RPMI7951 (cell line): ENCODE data around the gene KCND2. TPM values are rescaled to one million over a fixed set of nuclear protein-coding genes. Genes with fewer than 3 reads are reported as not detected.

Source experiments
- DNase-seq: peaks from one replicate; pipeline ENCODE4 v3.0.0-alpha.2; 2012; ENCODE audit warnings: low read depth
- total RNA-seq: library from RNA; depleted of rRNA; stranded (reverse); fragments of >200 nt; shearing (Covaris generic); gene quantifications from 2 replicates; pipeline ENCODE4 v1.2.3, GENCODE V29; 2014

KCND2 gene
- total RNA-seq, 1 experiment from 2014 or later, result not detected

GRCh38 chr7:120311028-120311788, 38.2 kb downstream of the KCND2 start:
- DNase-seq, result no peak

- DNase-seq, result no peak
Measured at GRCh38 chr7:120320218-120320961, 47.4 kb downstream of the KCND2 start.

GRCh38 chr7:120327054-120327453, 54.1 kb downstream of the KCND2 start:
- DNase-seq, result no peak

GRCh38 chr7:120332433-120332832, 59.5 kb downstream of the KCND2 start:
- DNase-seq, result no peak

GRCh38 chr7:120334475-120334874, 61.5 kb downstream of the KCND2 start:
- no peak for DNase-seq

GRCh38 chr7:120337308-120337907, 64.4 kb downstream of the KCND2 start:
- peak; percentile 3 for DNase-seq

GRCh38 chr7:120344276-120344675, 71.3 kb downstream of the KCND2 start:
- no peak for DNase-seq

- DNase-seq, result peak; percentile 22
Measured at GRCh38 chr7:120353171-120353570, 80.2 kb downstream of the KCND2 start.

GRCh38 chr7:120360918-120361317, 87.9 kb downstream of the KCND2 start:
- DNase-seq, result no peak

- DNase-seq, result no peak
Measured at GRCh38 chr7:120363414-120363813, 90.4 kb downstream of the KCND2 start.

GRCh38 chr7:120370954-120371353, 98.0 kb downstream of the KCND2 start:
- DNase-seq, result peak; percentile 6

GRCh38 chr7:120373174-120373573, 100.2 kb downstream of the KCND2 start:
- DNase-seq, result no peak

GRCh38 chr7:120394595-120394994, 121.6 kb downstream of the KCND2 start:
- DNase-seq, result no peak

GRCh38 chr7:120395526-120396019, 122.6 kb downstream of the KCND2 start:
- no peak for DNase-seq

GRCh38 chr7:120398284-120399000, 125.5 kb downstream of the KCND2 start:
- no peak for DNase-seq

- DNase-seq, result no peak
Measured at GRCh38 chr7:120400806-120401455, 128.0 kb downstream of the KCND2 start.

GRCh38 chr7:120402079-120402767, 129.2 kb downstream of the KCND2 start:
- no peak for DNase-seq

- no peak for DNase-seq
Measured at GRCh38 chr7:120402801-120403200, 129.8 kb downstream of the KCND2 start.

GRCh38 chr7:120404042-120404441, 131.1 kb downstream of the KCND2 start:
- no peak for DNase-seq

GRCh38 chr7:120405652-120406051, 132.7 kb downstream of the KCND2 start:
- no peak for DNase-seq

- DNase-seq, result peak; percentile 8
Measured at GRCh38 chr7:120407010-120407409, 134.0 kb downstream of the KCND2 start.
